H4 (cell line): ENCODE data around the gene CREB3L1. TPM values are rescaled to one million over a fixed set of nuclear protein-coding genes. Genes with fewer than 3 reads are reported as not detected.

ENCODE experiments used
- DNase-seq: peaks from one replicate; pipeline ENCODE4 v3.0.0-alpha.2; 2015; ENCODE audit warnings: low spot score
- total RNA-seq: library from RNA; depleted of rRNA; stranded (reverse); fragments of >200 nt; shearing (Covaris generic); gene quantifications from 2 replicates; pipeline ENCODE4 v1.2.3, GENCODE V29; 2014

Gene CREB3L1
- total RNA-seq, 1 experiment from 2014 or later: 1.3 TPM

- DNase-seq: no peak
These were observed 49.5 kb downstream of the CREB3L1 start for GRCh38 chr11:46326813-46327416.

GRCh38 chr11:46327829-46328228 lies 50.4 kb downstream of the CREB3L1 start:
- DNase-seq: no peak

- no peak for DNase-seq
These were observed 52.7 kb downstream of the CREB3L1 start for GRCh38 chr11:46330154-46330553.

- no peak for DNase-seq
These were observed 53.3 kb downstream of the CREB3L1 start for GRCh38 chr11:46330563-46331281.

GRCh38 chr11:46331282-46331984 lies 54.0 kb downstream of the CREB3L1 start:
- no peak for DNase-seq

GRCh38 chr11:46332093-46332567 lies 54.7 kb downstream of the CREB3L1 start:
- DNase-seq: no peak

- DNase-seq: no peak
These were observed 55.3 kb downstream of the CREB3L1 start for GRCh38 chr11:46332568-46333393.

- no peak for DNase-seq
These were observed 56.0 kb downstream of the CREB3L1 start for GRCh38 chr11:46333394-46333947.

GRCh38 chr11:46334211-46334610 lies 56.7 kb downstream of the CREB3L1 start:
- no peak for DNase-seq

GRCh38 chr11:46335271-46335670 lies 57.8 kb downstream of the CREB3L1 start:
- no peak for DNase-seq

- DNase-seq: no peak
These were observed 58.6 kb downstream of the CREB3L1 start for GRCh38 chr11:46335890-46336562.

- peak; percentile 90 for DNase-seq
These were observed 59.2 kb downstream of the CREB3L1 start for GRCh38 chr11:46336563-46337180.

GRCh38 chr11:46337626-46338345 lies 60.3 kb downstream of the CREB3L1 start:
- no peak for DNase-seq

- DNase-seq: no peak
These were observed 61.1 kb downstream of the CREB3L1 start for GRCh38 chr11:46338636-46338987.

GRCh38 chr11:46338988-46339666 lies 61.7 kb downstream of the CREB3L1 start:
- no peak for DNase-seq

- DNase-seq: no peak
These were observed 62.4 kb downstream of the CREB3L1 start for GRCh38 chr11:46339816-46340215.

- DNase-seq: no peak
These were observed 64.0 kb downstream of the CREB3L1 start for GRCh38 chr11:46341454-46341853.

- no peak for DNase-seq
These were observed 64.8 kb downstream of the CREB3L1 start for GRCh38 chr11:46342239-46342638.

- no peak for DNase-seq
These were observed 66.1 kb downstream of the CREB3L1 start for GRCh38 chr11:46343520-46343919.
